PC-3 (cell line): ENCODE results near the gene VPS8. TPM values are rescaled to one million over a fixed set of nuclear protein-coding genes. Genes with fewer than 3 reads are reported as not detected.

Experiments
- ATAC-seq: fragments of 200-7000 bp; cut with Tn5 transposase; 2 replicates; pipeline ENCODE4 v1.9.1; 2020; ENCODE audit warnings: mild to moderate bottlenecking, moderate library complexity
- BruUV-seq: library from RNA; stranded (reverse); fragments of 400-500 nt; replicated peaks from 2 replicates; lab custom pipeline; 2021; lab: Mats Ljungman, UMichigan
- CTCF ChIA-PET: fragments of 300-600 bp; sonication (Branson Sonifier 250); formaldehyde crosslinking; loops from one replicate; lab custom pipeline; 2022; ENCODE audit warnings: antibody characterized with exemption; lab: Charles Lee
- POLR2A ChIA-PET: fragments of 300-600 bp; sonication (Branson Sonifier 250); formaldehyde crosslinking; loops from one replicate; lab custom pipeline; 2022; ENCODE audit warnings: antibody characterized with exemption; ENCODE audit not compliant: unreplicated experiment; lab: Charles Lee
- DNase-seq: peaks from one replicate; pipeline ENCODE4 v3.0.0-alpha.2; 2015
- H2AFZ ChIP-seq: fragments of 300-600 bp; sonication (generic); 2 replicates; pipeline ENCODE4 v1.6.0; 2016; ENCODE audit warnings: antibody characterized with exemption, low read length
- H3F3A ChIP-seq: fragments of 300-600 bp; sonication (generic); one replicate; pipeline ENCODE4 v1.6.0; 2017; ENCODE audit warnings: antibody characterized with exemption, low read length, control low read depth, mild to moderate bottlenecking; ENCODE audit not compliant: unreplicated experiment
- H3K27ac ChIP-seq: fragments of 300-600 bp; sonication (generic); 2 replicates; pipeline ENCODE4 v1.5.1; 2016; ENCODE audit warnings: mild to moderate bottlenecking, low read length
- H3K27me3 ChIP-seq: fragments of 300-600 bp; sonication (generic); 2 replicates; pipeline ENCODE4 v1.6.1; 2016; ENCODE audit warnings: low read length, mixed read lengths
- H3K36me3 ChIP-seq: fragments of 300-600 bp; sonication (generic); 2 replicates; pipeline ENCODE4 v1.6.1; 2016; ENCODE audit warnings: low read depth, mixed run types, low read length, mixed read lengths
- H3K4me1 ChIP-seq: fragments of 300-600 bp; sonication (generic); 2 replicates; pipeline ENCODE4 v1.5.1; 2016; ENCODE audit warnings: low read length; ENCODE audit not compliant: insufficient read depth
- H3K4me2 ChIP-seq: fragments of 300-600 bp; sonication (generic); 2 replicates; pipeline ENCODE4 v1.6.0; 2016; ENCODE audit warnings: low read length
- H3K4me3 ChIP-seq: fragments of 300-600 bp; sonication (generic); 2 replicates; pipeline ENCODE4 v1.5.1; 2016; ENCODE audit warnings: mild to moderate bottlenecking, low read length, mixed read lengths
- H3K79me2 ChIP-seq: fragments of 300-600 bp; sonication (generic); 2 replicates; pipeline ENCODE4 v1.6.1; 2017; ENCODE audit warnings: low read length, mixed read lengths
- H3K9ac ChIP-seq: fragments of 300-600 bp; sonication (generic); 2 replicates; pipeline ENCODE4 v1.6.0; 2016; ENCODE audit warnings: mild to moderate bottlenecking, low read length
- H3K9me2 ChIP-seq: fragments of 300-600 bp; sonication (generic); replicated peaks from 2 replicates; pipeline ENCODE4 v1.6.1; 2016; ENCODE audit warnings: mixed run types, low read length, mixed read lengths
- H3K9me3 ChIP-seq: fragments of 300-600 bp; sonication (generic); 2 replicates; pipeline ENCODE4 v1.6.1; 2016; ENCODE audit warnings: low read length, mixed read lengths
- H4K20me1 ChIP-seq: fragments of 300-600 bp; sonication (generic); 2 replicates; pipeline ENCODE4 v1.6.1; 2016; ENCODE audit warnings: low read length, mixed read lengths
- CTCF ChIP-seq: fragments of 300-600 bp; sonication (generic); conservative IDR thresholded peaks from 2 replicates; pipeline ENCODE4 v1.5.1; 2017; ENCODE audit warnings: antibody characterized with exemption, low read depth, mild to moderate bottlenecking, low read length
- EZH2 ChIP-seq: fragments of 300-600 bp; sonication (generic); IDR thresholded peaks from one replicate; pipeline ENCODE4 v1.6.1; 2017; ENCODE audit warnings: antibody characterized with exemption, mild to moderate bottlenecking, low read length; ENCODE audit not compliant: unreplicated experiment
- EZH2phosphoT487 ChIP-seq: fragments of 300-600 bp; sonication (generic); IDR thresholded peaks from 2 replicates; pipeline ENCODE4 v1.6.1; 2018; ENCODE audit warnings: mild to moderate bottlenecking, antibody characterized with exemption, low read length, borderline replicate concordance
- intact Hi-C: fragments of 100-400 bp; cut with micrococcal nuclease; formaldehyde crosslinking; loops from 2 replicates; pipeline ENCODE4 v1.9.0; 2023
- total RNA-seq: library from RNA; depleted of rRNA; stranded (reverse); fragments of >200 nt; gene quantifications from 2 replicates; pipeline ENCODE4 v1.2.3, GENCODE V29; 2014

VPS8 gene
- total RNA-seq, 1 experiment from 2014 or later = 38.0 TPM

- no peak overlapping the region for H2AFZ ChIP-seq
- H3K4me3 ChIP-seq = no peak overlapping the region
- no peaks in the 10 kb centered on the region for H3K9me2 ChIP-seq
- no peaks in the 10 kb centered on the region for H3K4me1 ChIP-seq
- intact Hi-C loops = no loop called here
- peaks cover 5% of the 10 kb centered on the region; the same call in 1 of the 2 replicates for H3K36me3 ChIP-seq
- ChIA-PET POLR2A (no interaction called here), CTCF (no interaction called here)
- H3K27ac ChIP-seq = no peak overlapping the region
- H3K79me2 ChIP-seq = no peaks in the 10 kb centered on the region
- H3K9ac ChIP-seq = no peak overlapping the region
- no peaks in the 10 kb centered on the region for H3F3A ChIP-seq
- TF ChIP-seq EZH2 (no peak), EZH2phosphoT487 (no peak), CTCF (no peak)
- H3K27me3 ChIP-seq = no peaks in the 10 kb centered on the region
- no peaks in the 10 kb centered on the region for H4K20me1 ChIP-seq
- BruUV-seq = no TSS peak
- no peaks in the 10 kb centered on the region for H3K9me3 ChIP-seq
- H3K4me2 ChIP-seq = no peak overlapping the region
- ATAC-seq (no peak), DNase-seq (no peak)
Measured at GRCh38 chr3:185059766-185060165, 247.8 kb downstream of the VPS8 start.

- H3K9me3 ChIP-seq = no peaks in the 10 kb centered on the region
Measured at GRCh38 chr3:185060655-185061054, 248.7 kb downstream of the VPS8 start.

More at GRCh38 chr3:185060655-185061054, 248.7 kb downstream of the VPS8 start:
- H3K9me2 ChIP-seq = no peaks in the 10 kb centered on the region
- H3K79me2 ChIP-seq = no peaks in the 10 kb centered on the region
- H3K27me3 ChIP-seq = no peaks in the 10 kb centered on the region
- ATAC-seq (no peak), DNase-seq (no peak)
- intact Hi-C loops = no loop called here
- ChIA-PET CTCF (no interaction called here), POLR2A (no interaction called here)
- H4K20me1 ChIP-seq = no peaks in the 10 kb centered on the region
- H3K27ac ChIP-seq = no peak overlapping the region
- no peaks in the 10 kb centered on the region for H3F3A ChIP-seq
- no peak overlapping the region for H3K4me3 ChIP-seq
- no TSS peak for BruUV-seq
- no peak overlapping the region for H3K4me2 ChIP-seq
- no peak overlapping the region for H2AFZ ChIP-seq
- peaks cover 4% of the 10 kb centered on the region; the same call in 1 of the 2 replicates for H3K36me3 ChIP-seq
- H3K4me1 ChIP-seq = no peaks in the 10 kb centered on the region
- TF ChIP-seq CTCF (no peak), EZH2 (no peak), EZH2phosphoT487 (no peak)
- no peak overlapping the region for H3K9ac ChIP-seq
